ENCODE data around the gene LSM2. TPM values are rescaled to one million over a fixed set of nuclear protein-coding genes. Genes with fewer than 3 reads are reported as not detected.
"Not testable (repeated sequence)": the region's sequence is repeated elsewhere in the genome, so short reads cannot be mapped to it uniquely, and the experiment has no call there.

LSM2 gene
- total RNA-seq, 1 donor from 2014 or later = 112 TPM

DNA sequence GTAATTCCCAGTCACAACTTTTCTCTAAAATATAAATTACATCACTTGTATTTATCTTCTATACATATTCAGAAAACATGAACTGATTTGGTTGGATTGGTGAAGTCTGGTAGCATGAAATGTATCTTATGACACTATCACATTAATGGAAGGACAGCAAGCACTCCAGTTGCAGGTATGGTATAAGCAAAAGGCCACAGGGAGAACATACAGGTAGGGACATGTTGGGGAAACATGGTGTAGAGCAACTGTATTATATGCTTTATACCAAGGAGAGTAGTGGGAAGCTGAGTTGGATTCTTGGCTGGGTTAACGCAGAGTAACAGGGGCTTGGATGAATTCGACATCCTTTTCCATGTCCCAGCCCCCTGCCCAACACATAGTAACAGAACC, 9.8 kb downstream of the LSM2 start:
- TF ChIP-seq CTCF (conservative IDR thresholded peaks at IDR 0.05; ENCODE audit: low read depth, low read length) = no peak
- DNase-seq (ENCODE audit: low read depth) = no peak
- no peak overlapping the region for H3K4me3 ChIP-seq (ENCODE audit: low read depth, low read length)

DNA sequence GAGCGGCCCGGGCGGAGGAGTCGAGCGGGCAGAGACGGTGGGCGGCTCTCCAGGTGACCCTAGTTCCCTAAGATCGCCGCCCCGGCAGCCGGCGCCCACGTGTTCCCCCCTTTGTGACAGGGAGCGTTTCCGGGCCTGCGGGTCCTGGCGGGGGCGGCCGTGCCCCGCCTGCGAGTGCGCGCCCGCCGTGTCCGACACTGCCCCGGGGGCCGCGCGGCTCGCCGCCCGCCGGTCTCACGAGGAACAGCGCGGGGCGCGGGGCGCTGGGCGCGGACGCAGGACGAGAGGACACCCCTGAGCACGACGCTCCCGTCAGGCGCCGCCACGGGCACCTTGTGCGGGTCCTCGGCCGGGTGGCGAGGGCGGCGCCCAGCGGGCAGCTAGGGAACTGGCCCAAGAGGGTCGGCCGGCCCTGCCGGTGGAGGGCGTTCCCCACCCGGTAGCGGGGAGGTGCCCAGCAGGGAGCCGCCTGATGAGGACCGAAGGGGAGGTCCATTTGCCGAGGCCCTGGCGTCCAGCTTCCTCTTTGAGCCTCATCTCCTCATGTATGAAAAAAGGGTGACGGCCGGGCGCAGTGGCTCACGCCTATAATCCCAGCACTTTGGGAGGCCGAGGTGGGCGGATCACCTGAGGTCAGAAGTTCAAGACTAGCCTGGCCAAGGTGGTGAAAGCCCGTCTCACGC, 11.0 kb downstream of the LSM2 start, which contains the start of gene VARS1:
VARS1 (minus strand) TSS at position 137 of the 683 bp plus-strand sequence. CDS start 535 bp downstream, outside the sequence.
- DNase-seq (ENCODE audit: low read depth) = no peak
- peak within 1 kb of the TSS; percentile 84 for H3K4me3 ChIP-seq (ENCODE audit: low read depth, low read length)
- TF ChIP-seq CTCF (conservative IDR thresholded peaks at IDR 0.05; ENCODE audit: low read depth, low read length) = peak; percentile 65

- TF ChIP-seq CTCF (conservative IDR thresholded peaks at IDR 0.05; ENCODE audit: low read depth, low read length) = no peak
- DNase-seq (ENCODE audit: low read depth) = no peak
Observed at GRCh38 chr6:31794866-31795615, 11.7 kb downstream of the LSM2 start.

DNA sequence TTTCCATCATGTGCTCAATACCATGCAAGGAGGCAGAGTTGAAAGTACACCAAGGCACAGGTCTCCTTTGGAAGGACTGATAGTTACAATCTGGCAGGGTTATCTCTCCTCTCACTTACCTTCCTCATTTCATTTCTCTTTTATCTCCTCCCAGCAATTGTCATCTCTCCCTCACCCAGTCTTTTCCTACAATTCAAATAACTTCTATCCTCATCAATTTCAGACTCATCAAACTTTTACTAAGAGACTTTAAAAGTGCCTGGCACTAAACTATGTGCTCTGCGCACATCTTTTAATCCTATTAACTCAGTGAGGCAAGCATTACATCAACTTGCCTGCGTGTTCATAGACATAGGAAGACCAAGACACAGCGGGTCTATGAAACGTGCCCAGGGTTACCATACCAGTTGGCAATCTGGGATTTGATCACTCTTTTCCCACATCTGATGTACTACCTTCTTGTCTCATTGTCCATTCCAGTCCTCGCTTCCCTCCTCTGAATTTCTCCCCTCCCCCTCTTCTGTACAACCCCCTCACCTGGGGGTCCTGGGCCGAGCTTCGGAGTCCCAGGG, 12.4 kb downstream of the LSM2 start:
- TF ChIP-seq CTCF (conservative IDR thresholded peaks at IDR 0.05; ENCODE audit: low read depth, low read length) = no peak
- no peak for DNase-seq (ENCODE audit: low read depth)
- H3K4me3 ChIP-seq (ENCODE audit: low read depth, low read length) = peak overlapping the region; percentile 84

More at GRCh38 chr6:31794866-31795615, 11.7 kb downstream of the LSM2 start:
- peak overlapping the region; percentile 84 for H3K4me3 ChIP-seq (ENCODE audit: low read depth, low read length)

DNA sequence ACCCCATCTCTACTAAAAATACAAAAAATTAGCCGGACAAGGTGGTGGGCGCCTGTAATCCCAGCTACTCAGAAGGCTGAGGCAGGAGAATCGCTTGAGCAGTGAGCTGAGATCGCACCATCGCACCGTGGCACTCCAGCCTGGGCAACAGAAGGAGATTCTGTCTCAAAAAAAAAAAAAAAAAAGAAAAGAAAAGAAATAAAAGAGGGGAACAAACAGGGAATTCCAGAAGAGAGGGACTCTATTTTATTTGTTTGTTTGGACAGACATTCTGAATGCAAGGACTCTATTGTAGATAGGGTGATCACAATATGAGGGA, 12.9 kb downstream of the LSM2 start:
- H3K4me3 ChIP-seq (ENCODE audit: low read depth, low read length) = peak overlapping the region; percentile 84
- DNase-seq (ENCODE audit: low read depth) = not testable (repeated sequence)

DNA sequence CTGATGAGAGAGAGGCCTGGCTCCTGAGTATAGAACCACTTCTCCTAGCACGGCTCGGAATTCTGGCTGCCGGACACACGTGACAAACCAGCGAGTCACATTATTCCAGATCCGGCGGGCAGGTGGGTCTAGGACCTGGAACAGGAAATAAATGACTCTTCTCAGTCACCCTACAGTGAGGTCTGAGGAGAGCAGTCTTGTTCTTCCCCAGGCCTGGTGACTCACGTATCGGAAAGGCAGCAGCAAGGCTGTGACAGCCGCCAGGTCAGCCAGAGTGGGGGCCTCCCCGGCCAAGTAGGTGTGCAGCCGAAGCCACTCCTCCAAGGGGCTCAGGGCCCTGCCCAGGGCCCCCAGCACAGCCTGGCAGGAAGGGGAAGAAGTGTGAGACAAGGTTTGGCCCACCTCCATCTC, 14.0 kb downstream of the LSM2 start:
- peak overlapping the region; percentile 46 for H3K4me3 ChIP-seq (ENCODE audit: low read depth, low read length)
- no peak for DNase-seq (ENCODE audit: low read depth)
- TF ChIP-seq CTCF (conservative IDR thresholded peaks at IDR 0.05; ENCODE audit: low read depth, low read length) = no peak

GRCh38 chr6:31792090-31792374, 14.7 kb downstream of the LSM2 start:
- TF ChIP-seq CTCF (conservative IDR thresholded peaks at IDR 0.05; ENCODE audit: low read depth, low read length) = no peak
- peak overlapping the region; percentile 46 for H3K4me3 ChIP-seq (ENCODE audit: low read depth, low read length)
- DNase-seq (ENCODE audit: low read depth) = no peak

All from epithelial cell of proximal tubule (primary cell).